Breast epithelium (tissue), 3 donors: ENCODE data around the gene CITED2.

ENCODE experiments used
- CTCF ChIP-seq, 3 donors: fragments of 450-650 bp; IDR thresholded peaks; one replicate each; pipeline ENCODE4 v1.5.1; 2016 to 2017; ENCODE audit warnings: antibody characterized with exemption in 3 of 3, mild to moderate bottlenecking in 3 of 3, moderate library complexity in 3 of 3
- POLR2A ChIP-seq: fragments of 450-650 bp; IDR thresholded peaks from one replicate; pipeline ENCODE4 v1.6.1; 2016; ENCODE audit warnings: antibody characterized with exemption, mild to moderate bottlenecking, moderate library complexity

DNA sequence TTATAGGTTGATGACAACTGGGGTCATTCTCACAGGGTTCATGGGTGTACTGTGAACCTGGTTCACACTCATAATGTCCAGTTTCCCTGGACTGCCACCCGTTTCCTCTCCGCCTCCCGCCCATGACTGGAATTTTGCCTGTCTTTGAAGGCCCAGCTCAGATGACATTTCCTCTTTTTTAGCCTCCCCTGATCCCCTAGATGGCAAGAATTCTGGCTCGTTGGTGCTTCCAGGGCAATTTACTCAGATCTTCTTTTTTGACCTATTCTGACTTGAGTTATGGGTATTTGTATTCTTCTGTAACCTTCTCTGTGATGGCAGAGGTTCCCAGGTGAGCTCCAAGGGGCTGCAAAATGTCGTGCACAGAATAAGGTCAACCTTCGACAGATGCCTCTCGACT is 5.7 kb upstream of the CITED2 start:
- TF ChIP-seq POLR2A (no peak), CTCF (IDR thresholded peaks at IDR 0.05) (no peak)
